Measurements from ENCODE around the gene SOAT1.

SOAT1 gene

DNA sequence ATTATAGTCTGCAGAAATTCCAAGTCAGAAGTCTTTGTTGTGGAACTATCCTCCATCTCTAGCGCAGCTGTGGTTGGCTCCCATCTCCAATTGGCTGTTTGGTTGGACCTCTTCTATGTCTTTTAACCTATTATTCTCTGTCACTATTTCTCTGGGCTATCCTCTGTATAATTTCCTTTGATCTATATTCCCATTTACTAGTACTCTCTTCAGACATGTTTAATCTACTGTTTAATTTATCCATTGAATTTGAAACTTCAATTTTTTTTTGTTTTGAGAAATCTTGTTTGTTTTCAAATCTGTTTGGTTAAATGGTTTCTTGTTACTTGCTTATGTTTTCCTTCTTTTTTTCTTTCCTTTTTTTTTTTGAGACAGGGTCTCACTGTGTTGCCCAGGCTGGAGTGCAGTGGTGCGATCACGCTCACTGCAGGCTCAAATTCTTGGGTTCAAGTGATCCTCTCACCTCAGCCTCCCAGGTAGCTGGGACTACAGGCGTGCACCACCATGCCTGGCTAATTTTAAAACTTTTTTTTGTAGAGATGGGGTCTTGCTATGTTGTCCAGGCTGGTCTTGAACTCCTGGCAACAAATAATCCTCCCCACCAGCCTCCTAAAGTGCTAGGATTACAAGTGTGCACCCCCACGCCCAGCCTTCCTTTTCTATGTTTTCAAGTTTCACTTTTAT lies 28.1 kb downstream of the SOAT1 start:
- TF ChIP-seq, protein P1, sequence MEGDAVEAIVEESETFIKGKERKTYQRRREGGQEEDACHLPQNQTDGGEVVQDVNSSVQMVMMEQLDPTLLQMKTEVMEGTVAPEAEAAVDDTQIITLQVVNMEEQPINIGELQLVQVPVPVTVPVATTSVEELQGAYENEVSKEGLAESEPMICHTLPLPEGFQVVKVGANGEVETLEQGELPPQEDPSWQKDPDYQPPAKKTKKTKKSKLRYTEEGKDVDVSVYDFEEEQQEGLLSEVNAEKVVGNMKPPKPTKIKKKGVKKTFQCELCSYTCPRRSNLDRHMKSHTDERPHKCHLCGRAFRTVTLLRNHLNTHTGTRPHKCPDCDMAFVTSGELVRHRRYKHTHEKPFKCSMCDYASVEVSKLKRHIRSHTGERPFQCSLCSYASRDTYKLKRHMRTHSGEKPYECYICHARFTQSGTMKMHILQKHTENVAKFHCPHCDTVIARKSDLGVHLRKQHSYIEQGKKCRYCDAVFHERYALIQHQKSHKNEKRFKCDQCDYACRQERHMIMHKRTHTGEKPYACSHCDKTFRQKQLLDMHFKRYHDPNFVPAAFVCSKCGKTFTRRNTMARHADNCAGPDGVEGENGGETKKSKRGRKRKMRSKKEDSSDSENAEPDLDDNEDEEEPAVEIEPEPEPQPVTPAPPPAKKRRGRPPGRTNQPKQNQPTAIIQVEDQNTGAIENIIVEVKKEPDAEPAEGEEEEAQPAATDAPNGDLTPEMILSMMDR (conservative IDR thresholded peaks at IDR 0.05; ENCODE audit: low read length), result no peak
- H3K4me3 ChIP-seq (ENCODE audit: low read length), result no peak overlapping the region
- no peak for DNase-seq (ENCODE audit: low read depth)

DNA sequence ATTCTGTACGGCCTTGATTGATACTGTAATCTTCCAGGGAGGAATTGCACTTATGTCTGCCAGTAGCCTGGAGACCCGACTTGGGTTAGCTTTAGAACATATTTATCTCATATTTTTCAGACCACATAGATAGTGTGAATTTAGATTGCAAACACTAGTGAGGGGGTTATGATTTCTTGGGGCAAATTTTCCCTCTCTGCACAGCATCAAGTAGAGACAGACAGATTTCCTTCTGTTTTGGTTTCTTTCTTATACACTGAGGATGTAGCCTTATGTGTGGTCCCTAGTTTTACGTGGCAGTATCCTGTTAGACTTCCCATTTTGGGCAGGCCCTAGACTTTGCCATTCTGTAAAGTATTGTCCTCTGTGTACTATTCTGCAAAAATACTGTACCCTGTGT lies 29.0 kb downstream of the SOAT1 start:
- DNase-seq (ENCODE audit: low read depth), result no peak
- TF ChIP-seq, protein P1 (conservative IDR thresholded peaks at IDR 0.05; ENCODE audit: low read length), result no peak
- H3K4me3 ChIP-seq (ENCODE audit: low read length), result no peak overlapping the region

DNA sequence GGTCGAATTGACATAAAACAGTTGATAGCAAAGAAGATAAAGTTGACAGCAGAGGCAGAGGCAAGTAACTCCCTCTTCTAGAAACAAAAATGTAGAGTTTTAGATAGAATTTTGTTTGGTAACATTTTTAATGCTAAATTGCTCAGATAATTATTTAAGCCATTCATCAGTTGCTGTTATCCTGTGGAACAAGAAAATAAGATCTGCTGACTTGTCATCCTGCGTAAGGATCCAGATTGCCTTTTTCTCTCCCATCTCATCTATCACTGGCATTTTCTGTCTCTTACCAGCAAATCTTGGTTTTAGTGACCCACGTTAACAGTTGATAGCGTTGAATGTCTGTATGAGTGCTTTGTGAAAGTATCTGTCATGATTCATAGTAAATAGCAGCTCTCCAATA lies 29.8 kb downstream of the SOAT1 start:
- H3K4me3 ChIP-seq (ENCODE audit: low read length), result no peak overlapping the region
- TF ChIP-seq, protein P1 (conservative IDR thresholded peaks at IDR 0.05; ENCODE audit: low read length), result no peak
- no peak for DNase-seq (ENCODE audit: low read depth)

DNA sequence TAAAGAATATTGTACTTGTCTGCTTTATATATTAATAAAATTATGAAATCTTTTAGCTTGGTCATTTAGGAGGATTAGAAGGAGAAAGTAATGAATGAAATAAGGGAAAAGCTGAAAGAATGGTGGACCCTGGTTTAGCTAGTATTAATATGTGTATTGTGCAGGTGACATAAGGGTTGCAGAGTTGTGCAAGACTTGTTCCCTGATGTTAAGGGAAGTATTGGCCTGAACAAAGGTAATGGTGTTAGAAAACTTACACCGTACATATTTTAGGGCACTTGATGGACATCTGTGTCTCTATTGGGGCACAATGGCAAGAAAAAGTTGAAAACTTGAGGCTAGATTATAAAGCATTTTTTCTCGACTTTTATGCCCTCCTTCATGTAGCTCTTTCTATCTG lies 32.2 kb downstream of the SOAT1 start:
- DNase-seq (ENCODE audit: low read depth), result no peak
- H3K4me3 ChIP-seq (ENCODE audit: low read length), result no peak overlapping the region
- TF ChIP-seq, protein P1 (conservative IDR thresholded peaks at IDR 0.05; ENCODE audit: low read length), result no peak

GRCh38 chr1:179326746-179327145 lies 33.1 kb downstream of the SOAT1 start:
- no peak for DNase-seq (ENCODE audit: low read depth)
- no peak overlapping the region for H3K4me3 ChIP-seq (ENCODE audit: low read length)
- TF ChIP-seq, protein P1 (conservative IDR thresholded peaks at IDR 0.05; ENCODE audit: low read length), result no peak

- DNase-seq (ENCODE audit: low read depth), result no peak
- H3K4me3 ChIP-seq (ENCODE audit: low read length), result no peak overlapping the region
- TF ChIP-seq, protein P1 (conservative IDR thresholded peaks at IDR 0.05; ENCODE audit: low read length), result no peak
These were observed 33.6 kb downstream of the SOAT1 start for GRCh38 chr1:179327196-179327595.

- TF ChIP-seq, protein P1 (conservative IDR thresholded peaks at IDR 0.05; ENCODE audit: low read length), result no peak
- no peak for DNase-seq (ENCODE audit: low read depth)
- no peak overlapping the region for H3K4me3 ChIP-seq (ENCODE audit: low read length)
These were observed 34.1 kb downstream of the SOAT1 start for GRCh38 chr1:179327679-179328078.
